Cardiac muscle cell (in vitro differentiated cells and primary cell): ENCODE data around the gene CHCT1. TPM values are rescaled to one million over a fixed set of nuclear protein-coding genes. Genes with fewer than 3 reads are reported as not detected.
"Not testable (repeated sequence)": the region's sequence is repeated elsewhere in the genome, so short reads cannot be mapped to it uniquely, and the experiment has no call there.

ENCODE experiments used
- DNase-seq, 2 donors: peaks; one replicate each; pipeline versions ENCODE4 v3.0.0 to v3.0.0-alpha.2; 2010 to 2017; ENCODE audit warnings: low read depth in 1 of 2, low spot score in 1 of 2
- H3K27ac ChIP-seq: fragments of 200-600 bp; sonication (generic); 2 replicates; pipeline ENCODE4 v1.5.1; 2016
- H3K27me3 ChIP-seq: fragments of 200-600 bp; sonication (generic); 2 replicates; pipeline ENCODE4 v1.6.0; 2016; ENCODE audit warnings: control low read depth
- H3K36me3 ChIP-seq: fragments of 200-600 bp; sonication (generic); 2 replicates; pipeline ENCODE4 v1.5.1; 2016; ENCODE audit warnings: control low read depth
- H3K4me1 ChIP-seq: fragments of 200-600 bp; sonication (generic); 2 replicates; pipeline ENCODE4 v1.8.1; 2017; ENCODE audit warnings: low read depth, mild to moderate bottlenecking, mixed run types
- H3K4me3 ChIP-seq: fragments of 200-600 bp; sonication (generic); 2 replicates; pipeline ENCODE4 v1.5.1; 2016; ENCODE audit warnings: mild to moderate bottlenecking
- H3K9me3 ChIP-seq: fragments of 200-600 bp; sonication (generic); 2 replicates; pipeline ENCODE4 v1.5.1; 2017; ENCODE audit warnings: low read depth, mild to moderate bottlenecking, control low read depth
- polyA plus RNA-seq: library from polyadenylated mRNA; unstranded; fragments of >200 nt; fragmentation: Nextera tagmentation; extraction: Ambion mirVana; gene quantifications from 2 replicates; pipeline ENCODE4 v1.2.1, GENCODE V29; 2016
- total RNA-seq: library from RNA; depleted of rRNA; stranded (reverse); fragments of >200 nt; gene quantifications from 2 replicates; pipeline ENCODE4 v1.2.3, GENCODE V29; 2016
- TF ChIP-seq, protein P1 (sequence below): IDR thresholded peaks from 2 replicates; pipeline ENCODE4 v1.5.1; 2012; ENCODE audit warnings: low read depth, mild to moderate bottlenecking, low read length

The CHCT1 gene
- total and polyA plus RNA-seq, 2 experiments from 2014 or later = not detected

GRCh38 chr17:60426596-60426995 is 4.3 kb downstream of the CHCT1 start:
- TF ChIP-seq, protein P1, sequence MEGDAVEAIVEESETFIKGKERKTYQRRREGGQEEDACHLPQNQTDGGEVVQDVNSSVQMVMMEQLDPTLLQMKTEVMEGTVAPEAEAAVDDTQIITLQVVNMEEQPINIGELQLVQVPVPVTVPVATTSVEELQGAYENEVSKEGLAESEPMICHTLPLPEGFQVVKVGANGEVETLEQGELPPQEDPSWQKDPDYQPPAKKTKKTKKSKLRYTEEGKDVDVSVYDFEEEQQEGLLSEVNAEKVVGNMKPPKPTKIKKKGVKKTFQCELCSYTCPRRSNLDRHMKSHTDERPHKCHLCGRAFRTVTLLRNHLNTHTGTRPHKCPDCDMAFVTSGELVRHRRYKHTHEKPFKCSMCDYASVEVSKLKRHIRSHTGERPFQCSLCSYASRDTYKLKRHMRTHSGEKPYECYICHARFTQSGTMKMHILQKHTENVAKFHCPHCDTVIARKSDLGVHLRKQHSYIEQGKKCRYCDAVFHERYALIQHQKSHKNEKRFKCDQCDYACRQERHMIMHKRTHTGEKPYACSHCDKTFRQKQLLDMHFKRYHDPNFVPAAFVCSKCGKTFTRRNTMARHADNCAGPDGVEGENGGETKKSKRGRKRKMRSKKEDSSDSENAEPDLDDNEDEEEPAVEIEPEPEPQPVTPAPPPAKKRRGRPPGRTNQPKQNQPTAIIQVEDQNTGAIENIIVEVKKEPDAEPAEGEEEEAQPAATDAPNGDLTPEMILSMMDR = no peak
- H3K4me1 ChIP-seq = no peaks in the 10 kb centered on the region
- H3K36me3 ChIP-seq = no peaks in the 10 kb centered on the region
- H3K27ac ChIP-seq = no peak overlapping the region
- H3K27me3 ChIP-seq = no peaks in the 10 kb centered on the region
- no peak overlapping the region for H3K4me3 ChIP-seq
- no peaks in the 10 kb centered on the region for H3K9me3 ChIP-seq
- no peak for DNase-seq

DNA sequence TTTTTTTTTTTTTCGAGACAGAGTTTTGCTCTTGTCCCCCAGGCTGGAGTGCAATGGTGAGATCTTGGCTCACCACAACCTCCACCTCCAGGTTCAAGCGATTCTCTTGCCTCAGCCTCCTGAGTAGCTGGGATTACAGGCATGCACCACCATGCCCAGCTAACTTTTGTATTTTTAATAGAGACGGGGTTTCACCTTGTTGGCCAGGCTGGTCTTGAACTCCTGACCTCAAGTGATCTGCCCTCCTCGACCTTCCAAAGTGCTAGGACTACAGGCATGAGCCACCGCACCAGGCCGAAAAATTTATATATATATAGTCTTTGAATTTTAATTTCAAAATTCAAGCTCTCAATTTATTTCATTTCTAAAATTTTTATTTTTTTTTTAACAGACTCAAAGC is 6.2 kb downstream of the CHCT1 start:
- not testable (repeated sequence) for H3K4me1 ChIP-seq, DNase-seq, H3K9me3 ChIP-seq, H3K36me3 ChIP-seq, H3K4me3 ChIP-seq, H3K27me3 ChIP-seq, H3K27ac ChIP-seq

- H3K27me3 ChIP-seq, H3K4me3 ChIP-seq, H3K9me3 ChIP-seq, H3K4me1 ChIP-seq, H3K27ac ChIP-seq, DNase-seq, H3K36me3 ChIP-seq: not testable (repeated sequence)
Measured at GRCh38 chr17:60430561-60430960, 8.3 kb downstream of the CHCT1 start.

DNA sequence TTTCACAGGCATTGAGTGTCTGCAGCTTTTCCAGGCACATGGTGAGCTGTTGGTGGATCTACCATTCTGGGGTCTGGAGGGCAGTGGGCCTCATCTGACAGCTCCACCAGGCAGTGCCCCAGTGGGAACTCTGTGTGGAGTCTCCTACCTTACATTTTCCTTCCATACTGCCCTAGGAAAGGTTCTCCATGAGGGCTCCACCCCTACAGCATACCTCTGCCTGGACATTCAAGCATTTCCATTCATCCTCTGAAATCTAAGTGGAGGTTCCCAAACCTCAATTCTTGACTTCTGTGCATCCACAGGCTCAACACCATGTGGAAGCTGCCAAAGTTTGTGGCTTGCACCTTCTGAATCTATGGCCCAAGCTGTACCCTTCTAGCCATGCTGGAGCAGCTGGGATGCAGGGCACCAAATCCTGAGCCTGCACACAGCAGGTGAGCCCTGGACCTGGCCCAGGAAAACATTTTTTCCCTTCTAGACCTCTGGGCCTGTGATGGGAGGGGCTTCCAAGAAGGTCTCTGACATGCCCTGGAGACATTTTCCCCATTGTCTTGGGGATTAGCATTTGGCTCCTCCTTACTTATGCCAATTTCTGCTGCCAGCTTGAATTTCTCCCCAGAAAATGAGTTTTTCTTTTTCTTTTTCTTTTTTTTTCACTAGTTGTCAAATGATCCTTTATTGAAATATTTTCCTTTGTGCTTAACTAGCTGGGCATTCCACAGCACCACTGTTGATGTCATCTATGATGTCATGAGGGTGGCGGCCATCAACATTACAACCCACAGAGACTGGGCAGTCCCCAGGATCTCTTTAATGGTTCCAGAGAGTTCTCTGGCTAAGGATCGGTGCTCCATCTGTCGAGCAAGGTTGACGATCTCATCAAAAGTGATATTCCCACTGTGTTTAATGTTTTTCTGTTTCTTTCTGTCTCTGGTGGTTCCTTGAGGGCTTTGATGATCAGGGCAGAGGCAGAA is 11.0 kb downstream of the CHCT1 start:
- not testable (repeated sequence) for H3K27ac ChIP-seq, H3K27me3 ChIP-seq, H3K9me3 ChIP-seq, DNase-seq, H3K4me1 ChIP-seq, H3K36me3 ChIP-seq, H3K4me3 ChIP-seq

DNA sequence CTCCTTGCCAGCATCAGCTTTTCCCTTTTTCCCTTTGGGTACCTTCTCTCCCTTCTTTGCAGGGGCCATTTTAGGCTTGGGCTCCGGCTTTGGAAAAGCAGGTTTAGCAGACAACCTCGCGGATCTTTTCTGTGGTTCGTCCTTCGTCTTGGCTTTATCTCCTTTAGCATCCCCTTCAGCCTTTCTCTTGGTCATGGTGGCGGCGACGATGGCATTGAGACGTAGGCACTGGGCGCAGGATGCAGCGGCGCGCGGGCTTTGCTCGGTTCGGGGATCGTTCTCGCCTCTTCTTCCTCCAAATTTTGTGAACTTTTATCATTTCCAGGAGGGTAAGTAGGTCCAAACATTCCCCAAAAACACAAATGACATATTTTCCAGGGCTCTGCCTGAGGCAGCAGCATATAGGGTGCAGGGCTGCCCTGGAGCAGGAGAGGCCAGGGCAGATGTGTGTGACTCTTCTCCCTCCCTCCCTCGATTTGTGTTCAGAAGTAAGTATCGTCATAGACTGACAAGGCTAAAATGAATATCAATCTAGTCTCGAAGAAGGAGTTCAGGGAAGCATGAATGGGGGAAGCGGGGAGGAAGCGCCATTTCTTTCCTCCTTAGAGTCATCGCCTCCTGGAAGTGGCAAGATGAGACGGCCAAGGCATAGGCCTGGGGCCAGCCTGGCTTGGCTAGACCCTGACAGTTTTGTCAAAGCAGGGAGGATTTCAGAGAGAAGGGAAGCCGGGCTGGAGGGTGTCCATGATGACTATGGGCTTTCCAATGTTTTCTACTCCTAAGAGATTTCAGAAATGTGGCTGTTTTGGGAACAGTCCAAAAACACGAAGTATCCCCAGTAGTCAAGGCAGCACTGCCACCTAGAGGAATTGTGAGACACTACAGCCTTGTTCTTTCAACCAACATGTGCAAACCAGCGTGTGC is 13.2 kb downstream of the CHCT1 start:
- TF ChIP-seq, protein P1 = peak; percentile 85
- H3K27ac ChIP-seq = no peak overlapping the region
- H3K4me1 ChIP-seq = no peaks in the 10 kb centered on the region
- H3K36me3 ChIP-seq = no peaks in the 10 kb centered on the region
- H3K9me3 ChIP-seq = no peaks in the 10 kb centered on the region
- DNase-seq = peak; percentile 79 to 94
- H3K4me3 ChIP-seq = no peak overlapping the region
- H3K27me3 ChIP-seq = no peaks in the 10 kb centered on the region

DNA sequence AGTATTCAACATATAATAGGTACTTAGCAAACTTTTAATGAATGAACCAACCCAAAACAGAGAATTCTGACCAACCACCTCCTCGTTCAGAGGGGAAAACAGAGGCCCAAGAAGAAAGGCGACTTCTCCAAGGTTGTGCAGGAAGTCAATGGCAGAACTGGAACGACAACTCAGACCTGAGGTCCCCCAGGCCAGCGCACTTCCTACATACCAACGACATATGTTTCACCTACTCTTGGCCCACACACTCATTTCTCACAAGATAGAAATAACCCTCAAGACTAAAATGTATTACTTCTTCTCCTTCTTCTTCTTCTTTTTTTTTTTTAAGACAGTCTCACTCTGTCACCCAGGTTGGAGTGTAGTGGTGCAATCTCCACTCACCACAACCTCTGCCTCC is 14.4 kb downstream of the CHCT1 start:
- no peaks in the 10 kb centered on the region for H3K9me3 ChIP-seq
- no peaks in the 10 kb centered on the region for H3K27me3 ChIP-seq
- no peak overlapping the region for H3K4me3 ChIP-seq
- no peaks in the 10 kb centered on the region for H3K36me3 ChIP-seq
- H3K27ac ChIP-seq = no peak overlapping the region
- TF ChIP-seq, protein P1 = no peak
- H3K4me1 ChIP-seq = no peaks in the 10 kb centered on the region
- no peak for DNase-seq

DNA sequence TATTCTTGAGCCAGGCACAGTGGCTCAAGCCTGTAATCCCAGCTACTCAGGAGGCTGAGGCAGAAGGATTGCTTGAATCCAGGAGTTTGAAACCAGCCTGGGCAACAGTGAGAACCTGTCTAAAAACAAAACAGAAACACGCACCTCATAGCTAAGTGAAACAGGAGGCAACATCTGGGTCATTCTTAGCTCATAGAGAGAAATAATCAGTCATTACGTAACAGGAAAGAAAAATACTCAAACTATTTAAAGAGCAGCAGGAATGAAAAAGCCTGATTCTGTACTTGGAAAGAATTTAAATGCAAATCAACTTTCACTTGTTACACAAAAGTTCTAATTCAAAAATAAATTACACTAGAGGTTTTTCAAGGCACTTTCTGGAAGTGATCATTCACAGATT is 17.2 kb downstream of the CHCT1 start:
- H3K27ac ChIP-seq = no peak overlapping the region
- peak in 1 of 2 donors; percentile 70 for DNase-seq
- H3K4me3 ChIP-seq = no peak overlapping the region
- H3K9me3 ChIP-seq = no peaks in the 10 kb centered on the region
- H3K4me1 ChIP-seq = no peaks in the 10 kb centered on the region
- TF ChIP-seq, protein P1 = no peak
- H3K27me3 ChIP-seq = no peaks in the 10 kb centered on the region
- H3K36me3 ChIP-seq = no peaks in the 10 kb centered on the region
